ENCODE measurements around the gene ADAMTSL5.

The ADAMTSL5 gene

GRCh38 chr19:1496714-1497577 lies 15.9 kb downstream of the ADAMTSL5 start:
- DNase-seq (ENCODE audit: low read depth), result no peak

DNA sequence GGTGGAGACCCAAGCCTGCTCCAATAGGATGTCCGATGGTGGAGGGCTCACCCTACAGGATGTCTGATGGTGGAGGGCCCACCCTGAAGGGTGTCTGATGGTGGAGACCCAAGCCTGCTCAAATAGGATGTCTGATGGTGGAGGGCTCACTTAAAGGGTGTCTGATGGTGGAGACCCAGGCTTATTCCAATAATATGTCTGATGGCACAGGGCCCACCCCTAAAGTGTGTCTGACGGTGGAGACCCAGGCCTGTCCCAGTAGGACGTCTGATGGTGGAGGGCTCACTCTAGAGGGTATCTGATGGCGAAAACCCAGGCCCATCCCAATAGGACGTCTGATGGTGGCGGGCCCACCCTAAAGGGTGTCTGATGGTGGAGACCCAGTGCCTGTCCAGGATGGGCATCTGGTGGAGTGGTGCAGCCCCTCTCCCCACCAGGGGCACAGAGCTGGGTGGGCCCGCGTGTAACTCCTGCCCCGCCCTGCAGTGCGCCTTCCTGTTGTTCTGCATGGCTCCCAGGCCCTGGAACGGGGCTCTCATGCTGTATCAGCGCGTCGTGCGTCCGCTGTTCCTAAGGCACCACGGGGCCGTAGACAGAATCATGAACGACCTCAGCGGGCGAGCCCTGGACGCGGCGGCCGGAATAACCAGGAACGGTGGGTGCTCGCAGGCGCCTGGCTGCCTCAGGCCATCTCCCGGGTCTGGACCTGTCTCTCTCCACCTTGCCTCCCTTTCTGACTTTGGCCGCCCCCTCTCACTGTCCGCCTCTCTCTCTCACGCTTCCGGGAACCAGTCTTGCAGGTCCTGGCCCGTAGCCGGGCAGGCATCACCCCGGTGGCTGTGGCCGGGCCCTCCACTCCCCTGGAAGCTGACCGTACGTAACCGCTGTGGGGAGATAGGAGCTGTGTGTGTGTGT lies 16.8 kb downstream of the ADAMTSL5 start:
- no peak for DNase-seq (ENCODE audit: low read depth)

DNA sequence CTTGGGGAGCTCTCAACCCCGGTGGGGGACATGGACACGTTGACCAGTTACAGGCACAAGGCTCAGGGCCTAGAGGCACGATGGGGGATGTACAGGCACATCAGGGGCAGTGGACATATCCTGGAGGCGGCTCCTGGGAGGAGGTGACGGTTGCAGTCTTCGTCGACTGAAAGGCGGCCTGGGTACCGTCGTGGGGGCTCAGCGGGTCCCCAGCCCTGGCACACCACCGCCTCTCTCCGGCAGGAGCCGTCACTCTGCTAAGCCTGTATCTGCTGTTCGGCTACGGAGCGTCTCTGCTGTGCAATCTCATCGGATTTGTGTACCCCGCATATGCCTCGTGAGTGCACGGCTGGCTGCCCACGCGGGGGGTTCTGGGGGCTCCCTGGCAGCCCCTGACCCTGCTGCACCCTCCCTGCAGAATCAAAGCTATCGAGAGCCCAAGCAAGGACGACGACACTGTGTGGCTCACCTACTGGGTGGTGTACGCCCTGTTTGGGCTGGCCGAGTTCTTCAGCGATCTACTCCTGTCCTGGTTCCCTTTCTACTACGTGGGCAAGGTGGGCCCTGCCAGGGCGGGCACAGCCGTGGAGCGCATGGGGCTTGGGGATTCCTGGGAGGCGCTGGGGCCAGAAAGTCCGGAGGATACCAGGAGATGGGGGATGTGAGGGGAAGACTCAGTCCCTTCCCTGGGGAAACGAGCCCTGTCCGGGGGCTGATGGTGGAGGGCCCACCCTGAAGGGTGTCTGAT lies 17.6 kb downstream of the ADAMTSL5 start:
- DNase-seq (ENCODE audit: low read depth), result no peak

DNA sequence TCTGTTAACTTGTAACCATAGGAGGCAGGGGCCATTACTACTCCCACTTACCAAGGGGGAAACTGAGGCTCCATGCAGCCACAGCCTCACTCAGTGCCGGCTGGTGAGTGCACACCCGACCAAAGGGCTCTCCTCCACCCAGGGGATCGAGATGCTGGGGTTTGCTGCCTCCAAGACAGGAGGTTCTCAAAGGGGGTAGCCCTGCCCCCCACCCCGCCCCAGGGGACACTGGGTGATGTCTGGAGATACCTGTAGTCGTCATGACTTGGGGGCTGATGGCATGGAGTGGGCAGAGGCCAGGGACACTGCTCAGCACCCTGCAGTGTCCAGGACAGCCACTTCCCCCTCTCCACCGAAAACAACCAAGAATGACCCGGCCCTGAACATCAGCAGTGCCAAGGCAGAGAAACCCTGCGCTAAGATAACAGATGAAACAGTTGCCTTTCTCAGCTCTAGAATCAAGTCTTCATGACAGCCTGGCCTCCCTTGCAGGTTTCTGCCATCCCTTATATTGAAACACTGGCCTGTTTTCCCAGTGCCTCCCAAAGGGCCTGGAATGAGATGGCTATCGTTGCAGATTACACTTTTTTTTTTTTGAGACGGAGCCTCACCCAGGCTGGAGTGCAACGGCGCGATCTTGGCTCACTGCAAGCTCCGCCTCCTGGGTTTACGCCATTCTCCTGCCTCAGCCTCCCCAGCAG lies 18.6 kb downstream of the ADAMTSL5 start:
- DNase-seq (ENCODE audit: low read depth), result no peak

- no peak for DNase-seq (ENCODE audit: low read depth)
Observed at GRCh38 chr19:1492474-1493006, 20.3 kb downstream of the ADAMTSL5 start.

DNA sequence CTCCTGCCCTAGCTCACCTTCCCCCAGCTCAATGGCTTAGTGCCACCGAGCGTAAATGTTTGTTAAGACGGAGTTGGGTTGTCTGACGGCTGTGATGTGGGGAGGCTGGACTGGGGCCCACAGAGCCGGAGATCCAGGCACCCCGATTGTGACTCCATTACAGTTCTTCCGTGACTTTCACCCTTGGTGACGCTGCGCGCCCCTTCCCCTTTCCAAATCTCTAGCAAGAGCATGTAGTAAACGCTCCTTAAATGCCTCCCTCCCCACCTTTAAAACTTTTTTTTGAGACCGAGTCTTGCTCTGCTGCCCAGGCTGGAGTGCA lies 21.0 kb downstream of the ADAMTSL5 start:
- DNase-seq (ENCODE audit: low read depth), result no peak

GRCh38 chr19:1491114-1491848 lies 21.5 kb downstream of the ADAMTSL5 start, which contains the start of gene REEP6:
Gene REEP6, plus strand, starts transcription at chr19:1491181. Its CDS starts 89 bp downstream, at chr19:1491270.
- no peak for DNase-seq (ENCODE audit: low read depth)

- DNase-seq (ENCODE audit: low read depth), result peak; percentile 95
Observed at GRCh38 chr19:1490311-1491113, 22.3 kb downstream of the ADAMTSL5 start, which contains the start of gene PCSK4. Gene PCSK4, minus strand, starts transcription at chr19:1490350. Its CDS starts 4 bp downstream, at chr19:1490346.

DNA sequence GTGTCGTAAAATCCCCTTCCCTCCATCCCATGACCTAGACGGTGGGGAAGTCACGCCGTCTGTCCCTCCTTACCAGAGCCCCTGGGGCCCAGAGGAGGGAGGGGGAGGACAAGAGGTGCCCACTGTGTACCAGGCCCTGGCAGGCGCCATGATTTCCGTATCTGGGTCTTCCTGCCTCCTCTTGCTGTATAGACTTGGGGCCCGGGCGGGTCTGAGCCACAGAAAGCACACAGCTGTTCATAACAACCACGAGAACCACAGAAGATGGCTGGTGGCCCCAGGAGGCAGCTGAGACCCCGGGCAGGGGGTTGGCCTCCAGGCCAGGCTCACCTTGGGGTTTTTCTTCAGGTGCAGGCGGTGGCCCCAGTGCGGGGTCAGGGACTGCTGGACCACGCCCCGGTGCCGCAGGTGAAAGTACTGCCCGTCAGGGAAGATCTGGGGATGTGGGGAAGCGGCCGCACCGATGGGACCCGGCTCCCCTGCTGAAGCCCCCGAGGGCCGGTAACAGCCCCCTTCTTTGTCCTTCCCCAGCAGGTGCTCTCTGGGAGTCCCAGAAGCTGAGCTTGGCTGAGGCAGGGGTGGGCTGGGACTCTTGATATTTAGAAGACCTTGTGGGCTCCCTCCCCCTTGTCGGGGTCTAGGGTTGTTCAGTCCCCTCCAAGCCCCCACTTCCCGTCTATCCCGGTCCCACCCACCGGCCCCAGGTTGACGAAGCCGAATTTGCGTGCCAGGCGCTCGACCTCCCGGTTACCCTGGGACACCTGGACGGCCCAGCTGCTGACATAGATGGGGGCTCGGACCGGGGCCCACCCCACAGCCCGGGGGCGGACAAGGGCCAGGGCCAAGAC lies 23.1 kb downstream of the ADAMTSL5 start:
- DNase-seq (ENCODE audit: low read depth), result no peak

DNA sequence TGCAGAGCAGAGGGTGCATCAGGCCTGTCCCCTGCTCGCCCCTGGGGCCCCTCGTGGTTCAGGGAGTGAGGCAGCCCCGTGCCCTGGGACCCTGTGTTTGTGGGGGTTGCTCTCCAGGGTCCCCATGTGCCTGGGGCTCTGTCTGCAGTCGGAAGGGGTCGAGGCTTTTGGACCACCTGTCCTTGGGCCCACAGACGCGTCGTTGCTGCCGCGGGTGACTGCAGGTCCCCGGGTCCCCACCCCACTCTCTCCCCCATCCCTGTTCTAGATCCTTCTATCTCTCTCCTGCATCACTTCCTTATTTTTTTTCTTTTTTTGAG lies 24.6 kb downstream of the ADAMTSL5 start:
- DNase-seq (ENCODE audit: low read depth), result no peak

- DNase-seq (ENCODE audit: low read depth), result no peak
Observed at GRCh38 chr19:1487576-1488281, 25.1 kb downstream of the ADAMTSL5 start.

GRCh38 chr19:1486720-1487575 lies 25.9 kb downstream of the ADAMTSL5 start:
- no peak for DNase-seq (ENCODE audit: low read depth)

GRCh38 chr19:1483979-1484428 lies 28.8 kb downstream of the ADAMTSL5 start:
- no peak for DNase-seq (ENCODE audit: low read depth)

- DNase-seq (ENCODE audit: low read depth), result no peak
Observed at GRCh38 chr19:1483131-1483978, 29.5 kb downstream of the ADAMTSL5 start.

DNA sequence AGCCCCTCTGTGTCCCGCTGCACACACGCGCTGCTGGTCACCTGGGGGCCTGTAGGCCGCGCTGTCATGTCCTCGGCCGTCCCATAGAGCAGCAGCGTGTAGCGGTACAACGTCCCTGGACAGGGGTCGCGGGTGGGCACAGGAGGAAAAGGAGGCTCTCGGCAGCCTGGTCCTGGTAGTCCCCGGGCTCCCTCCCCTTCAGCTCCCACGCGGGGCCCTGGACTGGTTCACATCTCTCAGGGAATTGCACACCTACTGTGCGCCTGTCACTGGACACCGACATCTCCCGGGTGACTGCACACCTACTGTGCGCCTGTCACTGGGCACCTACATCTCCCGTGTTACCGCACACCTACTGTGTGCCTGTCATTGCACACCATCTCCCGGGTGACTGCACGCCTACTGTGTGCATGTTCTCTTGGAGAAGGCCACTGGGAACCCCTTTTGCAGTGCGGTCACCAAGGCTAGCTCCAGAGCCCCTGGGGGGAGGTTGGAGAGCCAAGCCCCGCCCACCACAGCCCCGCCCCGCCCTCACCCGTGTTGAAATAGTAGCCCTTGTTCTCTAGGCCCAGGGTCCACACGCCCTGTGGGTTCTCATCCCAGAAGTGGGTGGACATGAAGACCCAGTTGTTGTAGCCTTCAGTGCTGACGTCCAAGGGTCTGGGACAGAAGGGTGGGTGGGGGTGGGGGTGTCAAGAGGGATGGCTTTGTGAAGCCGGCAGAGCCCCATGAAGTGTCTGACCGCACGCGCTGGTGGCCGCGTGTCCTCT lies 30.3 kb downstream of the ADAMTSL5 start:
- DNase-seq (ENCODE audit: low read depth), result no peak
